ENCODE data around the gene CDCA3. TPM values are rescaled to one million over a fixed set of nuclear protein-coding genes. Genes with fewer than 3 reads are reported as not detected.
"Not testable (repeated sequence)": the region's sequence is repeated elsewhere in the genome, so short reads cannot be mapped to it uniquely, and the experiment has no call there.

CDCA3 gene
- total and polyA plus RNA-seq, 8 donors = 0.08 to 1.2 (median 0.73) TPM

- TF ChIP-seq CTCF (IDR thresholded peaks at IDR 0.05) = no peak
- Histone ChIP-seq H3K27me3 (no peaks in the 10 kb centered on the region), H3K4me1 (peaks cover 0 to under 1% (median 0%) of the 10 kb centered on the region in 3 donors), H3K36me3 (no peaks in the 10 kb centered on the region), H3K4me3 (no peak overlapping the region), H3K9me3 (no peaks in the 10 kb centered on the region), H3K27ac (no peak overlapping the region)
- no peak for FAIRE-seq
- ATAC-seq = no peak
- WGBS, 2 donors = 80 to 93% methylated on average over 3 of the region's 3 CpGs
- intact Hi-C loops (cut with DNase I) = no loop called here
- no peak for DNase-seq
Measured at GRCh38 chr12:6894321-6894720, 43.2 kb upstream of the CDCA3 start.

- H3K4me3 ChIP-seq; H3K4me1 ChIP-seq; H3K9me3 ChIP-seq; DNase-seq; H3K27me3 ChIP-seq; ATAC-seq; intact Hi-C loops (cut with DNase I); H3K36me3 ChIP-seq; H3K27ac ChIP-seq; FAIRE-seq: not testable (repeated sequence)
- WGBS, 2 donors = 85 to 89% methylated on average over 3 of the region's 3 CpGs
Measured at GRCh38 chr12:6892683-6893082, 41.6 kb upstream of the CDCA3 start.

- H3K9me3 ChIP-seq = no peaks in the 10 kb centered on the region
- no peaks in the 10 kb centered on the region for H3K4me1 ChIP-seq
- no peak for TF ChIP-seq CTCF (IDR thresholded peaks at IDR 0.05)
- ATAC-seq (peak; percentile 6 to 11 (median 6)), DNase-seq (no peak), FAIRE-seq (no peak)
- H3K4me3 ChIP-seq = peak overlapping the region; percentile 18 to 46 (median 32)
- intact Hi-C loops (cut with DNase I) = no loop called here
- H3K27ac ChIP-seq = peak overlapping the region; percentile 69 to 90 (median 82)
- no peaks in the 10 kb centered on the region for H3K36me3 ChIP-seq
- H3K27me3 ChIP-seq = no peaks in the 10 kb centered on the region
- 78% methylated on average over 5 of the region's 5 CpGs for WGBS, 2 donors
Measured at GRCh38 chr12:6891646-6892001, 40.5 kb upstream of the CDCA3 start.

- no peak for FAIRE-seq
- Histone ChIP-seq H3K4me3 (peak overlapping the region; percentile 20 to 46 (median 33)), H3K4me1 (no peaks in the 10 kb centered on the region), H3K9me3 (no peaks in the 10 kb centered on the region), H3K27me3 (no peaks in the 10 kb centered on the region), H3K27ac (peak overlapping the region; percentile 69 to 90 (median 82)), H3K36me3 (no peaks in the 10 kb centered on the region)
- intact Hi-C loops (cut with DNase I) = no loop called here
- DNase-seq = peak; percentile 97 to 100 (median 99)
- TF ChIP-seq CTCF (IDR thresholded peaks at IDR 0.05) = peak; percentile 82 to 95 (median 88)
- 0 to 1% methylated on average over 68 of the region's 68 CpGs for WGBS, 2 donors
- ATAC-seq = peak; percentile 97 to 99 (median 98)
Measured at GRCh38 chr12:6890789-6891645, 39.9 kb upstream of the CDCA3 start.

- H3K27me3 ChIP-seq; FAIRE-seq; ATAC-seq; intact Hi-C loops (cut with DNase I); H3K36me3 ChIP-seq; DNase-seq; H3K9me3 ChIP-seq; H3K4me1 ChIP-seq; H3K4me3 ChIP-seq: not testable (repeated sequence)
- H3K27ac ChIP-seq = peak overlapping the region in 3 of 4 donors; percentile 17 to 90 (median 87)
- WGBS, 2 donors = 94 to 97% methylated on average over 21 of the region's 21 CpGs
Measured at GRCh38 chr12:6889775-6890573, 38.9 kb upstream of the CDCA3 start.

- H3K9me3 ChIP-seq; H3K36me3 ChIP-seq; intact Hi-C loops (cut with DNase I); DNase-seq; H3K4me1 ChIP-seq; FAIRE-seq; H3K27me3 ChIP-seq; ATAC-seq; H3K4me3 ChIP-seq; H3K27ac ChIP-seq: not testable (repeated sequence)
- 52 to 55% methylated on average over 7 of the region's 7 CpGs for WGBS, 2 donors
Measured at GRCh38 chr12:6888794-6889193, 37.7 kb upstream of the CDCA3 start.
